GM21367 (cell line): Measurements from ENCODE around the gene AATK.
"Not testable (repeated sequence)": the region's sequence is repeated elsewhere in the genome, so short reads cannot be mapped to it uniquely, and the experiment has no call there.

ENCODE experiments used
- ATAC-seq: cut with Tn5 transposase; IDR thresholded peaks from one replicate; pipeline ENCODE4 v1.9.1; 2021; ENCODE audit not compliant: unreplicated experiment

Gene AATK

DNA sequence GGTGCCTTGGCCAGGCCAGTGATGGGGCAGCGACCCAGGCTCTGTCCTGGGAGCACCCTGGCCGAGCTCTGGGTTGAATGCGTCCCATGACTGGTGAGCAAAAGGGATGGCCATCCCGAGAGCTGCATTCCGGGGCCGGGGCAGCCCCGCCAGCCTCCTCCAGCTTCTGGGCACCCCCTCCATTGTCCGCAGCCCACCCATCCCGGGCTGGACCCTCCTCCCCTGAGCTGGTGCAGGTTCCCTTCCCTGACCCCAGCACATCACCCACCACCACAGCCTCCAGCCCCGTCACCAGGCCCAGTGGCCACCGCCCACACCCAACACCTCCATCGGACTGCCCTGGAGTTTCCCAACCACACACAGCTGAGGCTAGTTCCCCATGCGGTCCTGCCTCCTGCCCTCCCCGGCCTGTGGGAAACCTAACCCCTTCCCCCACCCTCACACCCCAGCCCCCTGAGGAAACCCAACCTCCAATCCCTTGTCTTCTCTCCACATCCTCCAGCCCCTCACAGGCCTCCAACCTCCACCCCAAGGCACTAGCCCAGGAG lies 17.0 kb downstream of the AATK start:
- ATAC-seq: no peak

- no peak for ATAC-seq
Observed at GRCh38 chr17:81148571-81148970, 17.4 kb downstream of the AATK start.

DNA sequence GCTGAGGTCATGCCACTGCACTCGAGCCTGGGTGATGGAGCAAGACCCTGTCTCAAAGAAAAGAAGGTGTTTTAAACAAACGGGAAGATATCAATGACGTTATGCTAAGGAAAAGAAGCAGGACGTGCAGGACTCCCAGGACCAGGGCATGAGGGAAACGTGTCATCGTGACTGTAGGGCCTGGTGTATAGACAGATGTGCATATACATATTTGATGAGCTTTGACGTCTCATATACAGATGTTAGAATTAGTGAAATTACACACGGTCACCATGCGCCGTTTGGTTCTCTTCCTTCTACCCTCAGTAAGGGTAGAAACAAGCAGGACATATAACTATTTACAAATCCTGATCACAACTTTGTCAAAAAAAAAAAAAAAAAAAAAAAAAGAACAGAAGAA lies 18.3 kb downstream of the AATK start:
- no peak for ATAC-seq

DNA sequence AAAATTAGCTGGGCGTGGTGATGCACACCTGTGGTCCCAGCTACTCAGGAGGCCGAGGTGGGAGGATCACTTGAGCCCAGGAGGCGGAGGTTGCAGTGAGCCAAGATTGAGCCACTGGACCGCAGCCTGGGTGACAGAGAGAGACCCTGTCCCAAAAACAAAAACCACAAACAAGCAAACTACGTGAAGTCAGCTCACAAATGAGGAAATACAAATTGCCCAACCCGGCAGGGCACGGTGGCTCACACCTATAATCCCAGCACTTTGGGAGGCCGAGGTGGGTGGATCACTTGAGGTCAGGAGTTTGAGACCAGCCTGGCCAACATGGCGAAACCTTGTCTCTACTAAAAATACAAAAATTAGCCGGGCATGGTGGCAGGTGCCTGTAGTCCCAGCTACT lies 19.8 kb downstream of the AATK start:
- not testable (repeated sequence) for ATAC-seq

GRCh38 chr17:81144423-81144781 lies 21.6 kb downstream of the AATK start:
- ATAC-seq: no peak

- no peak for ATAC-seq
Observed at GRCh38 chr17:81143717-81144422, 22.2 kb downstream of the AATK start.

GRCh38 chr17:81143200-81143527 lies 22.9 kb downstream of the AATK start:
- ATAC-seq: no peak

GRCh38 chr17:81142301-81143199 lies 23.5 kb downstream of the AATK start:
- ATAC-seq: no peak

DNA sequence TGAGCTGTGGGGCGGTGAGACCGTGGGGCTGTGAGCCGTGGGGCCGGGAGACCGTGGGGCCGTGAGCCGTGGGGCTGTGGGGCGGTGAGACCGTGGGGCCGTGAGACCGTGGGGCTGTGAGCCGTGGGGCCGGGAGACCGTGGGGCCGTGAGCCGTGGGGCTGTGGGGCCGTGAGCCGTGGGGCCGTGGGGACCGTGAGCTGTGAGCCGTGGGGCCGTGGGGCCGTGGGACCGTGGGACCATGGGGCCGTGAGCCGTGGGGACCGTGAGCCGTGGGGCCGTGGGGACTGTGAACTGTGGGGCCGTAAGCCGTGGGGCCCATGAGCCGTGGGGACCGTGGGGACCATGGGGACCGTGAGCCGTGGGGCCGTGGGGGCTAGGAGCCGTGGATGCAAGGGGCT lies 25.3 kb downstream of the AATK start:
- ATAC-seq: no peak

- no peak for ATAC-seq
Observed at GRCh38 chr17:81140018-81140417, 26.0 kb downstream of the AATK start.

GRCh38 chr17:81139428-81139827 lies 26.6 kb downstream of the AATK start:
- ATAC-seq: no peak

- ATAC-seq: no peak
Observed at GRCh38 chr17:81138500-81138899, 27.5 kb downstream of the AATK start.

- ATAC-seq: no peak
Observed at GRCh38 chr17:81138083-81138482, 27.9 kb downstream of the AATK start.

- no peak for ATAC-seq
Observed at GRCh38 chr17:81137248-81137647, 28.8 kb downstream of the AATK start.

GRCh38 chr17:81136366-81136765 lies 29.7 kb downstream of the AATK start:
- ATAC-seq: no peak

- no peak for ATAC-seq
Observed at GRCh38 chr17:81135505-81136278, 30.3 kb downstream of the AATK start.

- ATAC-seq: no peak
Observed at GRCh38 chr17:81134064-81134781, 31.8 kb downstream of the AATK start.

- ATAC-seq: no peak
Observed at GRCh38 chr17:81132770-81133723, 33.0 kb downstream of the AATK start.

DNA sequence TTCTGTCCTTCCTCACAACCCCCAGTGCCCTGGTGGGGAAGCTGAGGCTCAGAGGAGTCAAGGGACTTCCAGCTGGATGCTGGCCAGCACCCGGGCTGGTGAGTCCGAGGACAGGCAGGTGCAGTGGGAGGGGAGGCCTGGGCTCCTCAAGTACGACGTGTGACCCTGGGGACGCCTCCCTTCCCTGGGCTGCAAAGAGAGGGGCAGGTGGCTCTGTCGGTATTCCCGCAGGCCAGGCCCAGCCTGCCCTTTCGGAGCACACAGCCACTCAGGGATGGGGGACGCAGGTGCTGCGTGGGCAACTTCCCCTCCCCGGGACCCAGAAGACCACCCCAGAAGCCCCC lies 33.9 kb downstream of the AATK start:
- ATAC-seq: no peak
